ENCODE results near the gene CMSS1.
"Not testable (repeated sequence)": the region's sequence is repeated elsewhere in the genome, so short reads cannot be mapped to it uniquely, and the experiment has no call there.

Gene CMSS1

GRCh38 chr3:100221159-100221558 lies 403.5 kb downstream of the CMSS1 start:
- DNase-seq (ENCODE audit: low read depth): no peak
- TF ChIP-seq, protein P1, sequence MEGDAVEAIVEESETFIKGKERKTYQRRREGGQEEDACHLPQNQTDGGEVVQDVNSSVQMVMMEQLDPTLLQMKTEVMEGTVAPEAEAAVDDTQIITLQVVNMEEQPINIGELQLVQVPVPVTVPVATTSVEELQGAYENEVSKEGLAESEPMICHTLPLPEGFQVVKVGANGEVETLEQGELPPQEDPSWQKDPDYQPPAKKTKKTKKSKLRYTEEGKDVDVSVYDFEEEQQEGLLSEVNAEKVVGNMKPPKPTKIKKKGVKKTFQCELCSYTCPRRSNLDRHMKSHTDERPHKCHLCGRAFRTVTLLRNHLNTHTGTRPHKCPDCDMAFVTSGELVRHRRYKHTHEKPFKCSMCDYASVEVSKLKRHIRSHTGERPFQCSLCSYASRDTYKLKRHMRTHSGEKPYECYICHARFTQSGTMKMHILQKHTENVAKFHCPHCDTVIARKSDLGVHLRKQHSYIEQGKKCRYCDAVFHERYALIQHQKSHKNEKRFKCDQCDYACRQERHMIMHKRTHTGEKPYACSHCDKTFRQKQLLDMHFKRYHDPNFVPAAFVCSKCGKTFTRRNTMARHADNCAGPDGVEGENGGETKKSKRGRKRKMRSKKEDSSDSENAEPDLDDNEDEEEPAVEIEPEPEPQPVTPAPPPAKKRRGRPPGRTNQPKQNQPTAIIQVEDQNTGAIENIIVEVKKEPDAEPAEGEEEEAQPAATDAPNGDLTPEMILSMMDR (IDR thresholded peaks at IDR 0.05; ENCODE audit: low read depth, low read length, missing control alignments): no peak

GRCh38 chr3:100225193-100225592 lies 407.5 kb downstream of the CMSS1 start:
- TF ChIP-seq, protein P1 (IDR thresholded peaks at IDR 0.05; ENCODE audit: low read depth, low read length, missing control alignments): no peak
- H3K4me3 ChIP-seq (ENCODE audit: low read depth, low read length): no peak overlapping the region
- DNase-seq (ENCODE audit: low read depth): no peak

More at GRCh38 chr3:100221159-100221558, 403.5 kb downstream of the CMSS1 start:
- H3K4me3 ChIP-seq (ENCODE audit: low read depth, low read length): no peak overlapping the region

- no peak overlapping the region for H3K4me3 ChIP-seq (ENCODE audit: low read depth, low read length)
- TF ChIP-seq, protein P1 (IDR thresholded peaks at IDR 0.05; ENCODE audit: low read depth, low read length, missing control alignments): no peak
- DNase-seq (ENCODE audit: low read depth): no peak
Measured at GRCh38 chr3:100225883-100226282, 408.2 kb downstream of the CMSS1 start.

DNA sequence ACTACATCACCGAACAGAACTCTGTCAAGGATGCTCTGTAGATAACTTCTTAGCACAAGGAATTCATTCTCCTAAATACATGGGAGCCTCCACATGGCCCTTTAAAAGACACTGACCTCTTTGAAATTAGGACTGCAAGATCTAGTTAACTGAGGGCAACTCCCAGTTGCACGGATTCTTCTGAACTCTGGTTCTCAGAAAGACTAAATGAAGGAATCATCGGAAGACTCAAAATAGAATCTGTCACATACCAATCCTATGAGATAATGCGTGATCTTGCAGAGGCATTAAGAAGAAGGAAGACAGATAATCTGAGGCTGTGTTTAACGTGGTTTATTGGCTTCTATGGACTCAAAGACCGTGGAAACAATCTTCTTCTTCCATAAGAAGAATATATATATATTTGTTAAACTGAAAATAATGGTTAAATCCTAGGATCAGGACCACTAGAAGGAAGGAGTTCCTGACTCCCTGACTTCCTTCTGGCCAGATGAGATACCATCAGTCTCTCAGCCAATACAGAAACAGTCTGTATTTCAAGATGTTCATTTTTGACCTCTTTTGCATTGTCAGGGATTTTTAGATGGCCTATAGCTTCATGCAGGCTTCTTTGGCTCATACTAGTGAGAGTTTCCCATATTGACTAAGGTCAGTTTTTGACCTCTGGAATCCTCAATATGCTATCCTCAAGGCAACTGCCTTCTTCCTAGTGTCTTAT lies 409.2 kb downstream of the CMSS1 start:
- no peak overlapping the region for H3K4me3 ChIP-seq (ENCODE audit: low read depth, low read length)
- TF ChIP-seq, protein P1 (IDR thresholded peaks at IDR 0.05; ENCODE audit: low read depth, low read length, missing control alignments): no peak
- no peak for DNase-seq (ENCODE audit: low read depth)

DNA sequence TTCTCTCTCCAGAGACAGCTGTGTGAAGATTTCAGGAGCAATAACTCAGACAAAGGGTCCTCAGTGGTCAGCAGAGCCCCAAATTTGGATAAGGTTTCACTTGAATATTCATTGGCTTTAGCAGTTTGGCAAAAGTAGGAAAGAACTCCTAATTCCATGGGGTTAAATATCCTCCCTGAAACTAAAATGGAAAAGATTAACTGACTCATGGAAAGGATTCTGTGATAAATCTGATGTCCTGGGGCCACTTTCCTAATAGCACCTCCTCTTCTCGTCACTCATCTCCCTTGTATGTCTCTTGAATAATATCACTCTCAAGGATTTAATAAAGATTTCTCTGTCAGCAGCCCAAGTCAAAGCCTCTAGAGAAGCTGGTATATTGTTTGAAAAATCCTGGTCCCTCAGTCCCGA lies 409.9 kb downstream of the CMSS1 start:
- DNase-seq (ENCODE audit: low read depth): no peak
- no peak overlapping the region for H3K4me3 ChIP-seq (ENCODE audit: low read depth, low read length)
- TF ChIP-seq, protein P1 (IDR thresholded peaks at IDR 0.05; ENCODE audit: low read depth, low read length, missing control alignments): no peak

GRCh38 chr3:100228247-100228646 lies 410.6 kb downstream of the CMSS1 start:
- TF ChIP-seq, protein P1 (IDR thresholded peaks at IDR 0.05; ENCODE audit: low read depth, low read length, missing control alignments): no peak
- DNase-seq (ENCODE audit: low read depth): no peak
- H3K4me3 ChIP-seq (ENCODE audit: low read depth, low read length): no peak overlapping the region

- H3K4me3 ChIP-seq (ENCODE audit: low read depth, low read length); DNase-seq (ENCODE audit: low read depth): not testable (repeated sequence)
Measured at GRCh38 chr3:100229188-100229587, 411.5 kb downstream of the CMSS1 start.
